H9 (cell line): ENCODE data around the gene BSX. TPM values are rescaled to one million over a fixed set of nuclear protein-coding genes. Genes with fewer than 3 reads are reported as not detected.

Experiments
- DNase-seq: peaks from one replicate; pipeline ENCODE4 v3.0.0-alpha.2; 2017
- H2AFZ ChIP-seq: one replicate; pipeline ENCODE4 v1.6.1; 2013; ENCODE audit warnings: mild to moderate bottlenecking, low read length, control low read depth, moderate library complexity
- H2AK5ac ChIP-seq: 2 replicates; pipeline ENCODE4 v1.6.1; 2013; ENCODE audit warnings: low read length, control low read depth, mixed read lengths; ENCODE audit not compliant: insufficient read length
- H2BK120ac ChIP-seq: one replicate; pipeline ENCODE4 v1.6.1; 2013; ENCODE audit warnings: low read depth, mild to moderate bottlenecking, low read length, control low read depth, inconsistent platforms; ENCODE audit not compliant: poor library complexity, severe bottlenecking
- H2BK12ac ChIP-seq: 2 replicates; pipeline ENCODE4 v1.6.1; 2013; ENCODE audit warnings: low read length, control low read depth, mixed read lengths, low read depth; ENCODE audit not compliant: insufficient read length
- H2BK15ac ChIP-seq: 2 replicates; pipeline ENCODE4 v1.6.1; 2013; ENCODE audit warnings: low read depth, low read length, control low read depth
- H2BK20ac ChIP-seq: one replicate; pipeline ENCODE4 v1.6.1; 2013; ENCODE audit warnings: low read depth, mild to moderate bottlenecking, low read length, control low read depth, inconsistent platforms; ENCODE audit not compliant: poor library complexity, severe bottlenecking
- H2BK5ac ChIP-seq: 2 replicates; pipeline ENCODE4 v1.6.1; 2013; ENCODE audit warnings: low read length, control low read depth, mixed read lengths; ENCODE audit not compliant: insufficient read length
- H3K14ac ChIP-seq: 2 replicates; pipeline ENCODE4 v1.6.1; 2013; ENCODE audit warnings: low read length, control low read depth; ENCODE audit not compliant: insufficient read depth
- H3K18ac ChIP-seq: 2 replicates; pipeline ENCODE4 v1.6.1; 2013; ENCODE audit warnings: low read depth, mild to moderate bottlenecking, mixed read lengths, low read length, control low read depth; ENCODE audit not compliant: insufficient read length
- H3K23ac ChIP-seq: 2 replicates; pipeline ENCODE4 v1.6.1; 2013; ENCODE audit warnings: low read length, control low read depth, mixed read lengths, low read depth; ENCODE audit not compliant: insufficient read length
- H3K23me2 ChIP-seq: 2 replicates; pipeline ENCODE4 v1.6.1; 2013; ENCODE audit warnings: low read depth, mild to moderate bottlenecking, mixed read lengths, low read length, control low read depth; ENCODE audit not compliant: insufficient read length, poor library complexity, severe bottlenecking
- H3K27ac ChIP-seq: 2 replicates; pipeline ENCODE4 v1.5.1; 2013; ENCODE audit warnings: low read length, control low read depth, mixed read lengths, low read depth; ENCODE audit not compliant: insufficient read length
- H3K27me3 ChIP-seq: 2 replicates; pipeline ENCODE4 v1.6.1; 2013; ENCODE audit warnings: low read length, control low read depth, inconsistent platforms; ENCODE audit not compliant: insufficient read depth
- H3K4ac ChIP-seq: 2 replicates; pipeline ENCODE4 v1.6.1; 2013; ENCODE audit warnings: low read depth, mild to moderate bottlenecking, control low read depth, inconsistent platforms, low read length, moderate library complexity
- H3K4me1 ChIP-seq: 2 replicates; pipeline ENCODE4 v1.6.1; 2013; ENCODE audit warnings: low read length, control low read depth, inconsistent platforms; ENCODE audit not compliant: insufficient read depth
- H3K4me2 ChIP-seq: 2 replicates; pipeline ENCODE4 v1.6.1; 2013; ENCODE audit warnings: low read length, control low read depth, mixed read lengths; ENCODE audit not compliant: insufficient read length, insufficient read depth
- H3K56ac ChIP-seq: 2 replicates; pipeline ENCODE4 v1.6.1; 2013; ENCODE audit warnings: low read depth, mild to moderate bottlenecking, mixed read lengths, low read length, control low read depth; ENCODE audit not compliant: insufficient read length
- H3K79me1 ChIP-seq: 2 replicates; pipeline ENCODE4 v1.6.1; 2013; ENCODE audit warnings: low read depth, mild to moderate bottlenecking, moderate library complexity, low read length, control low read depth, inconsistent platforms; ENCODE audit not compliant: insufficient read depth, poor library complexity, severe bottlenecking
- H3K79me2 ChIP-seq: 2 replicates; pipeline ENCODE4 v1.6.1; 2013; ENCODE audit warnings: low read length, control low read depth, inconsistent platforms; ENCODE audit not compliant: insufficient read depth
- H3K9ac ChIP-seq: 2 replicates; pipeline ENCODE4 v1.6.1; 2013; ENCODE audit warnings: low read length, control low read depth, mixed read lengths; ENCODE audit not compliant: insufficient read length; ENCODE audit errors: extremely low read depth
- H3K9me3 ChIP-seq: one replicate; pipeline ENCODE4 v1.6.1; 2013; ENCODE audit warnings: low read depth, low read length, inconsistent platforms; ENCODE audit not compliant: control insufficient read depth
- H3T11ph ChIP-seq: one replicate; pipeline ENCODE4 v1.6.1; 2013; ENCODE audit warnings: mild to moderate bottlenecking, low read length, control low read depth, inconsistent platforms
- H4K20me1 ChIP-seq: one replicate; pipeline ENCODE4 v1.6.1; 2013; ENCODE audit not compliant: control insufficient read depth, insufficient read length, insufficient read depth
- H4K5ac ChIP-seq: 2 replicates; pipeline ENCODE4 v1.6.1; 2013; ENCODE audit warnings: low read depth, mild to moderate bottlenecking, mixed read lengths, low read length, control low read depth; ENCODE audit not compliant: insufficient read length
- H4K8ac ChIP-seq: replicated peaks from 2 replicates; pipeline ENCODE4 v1.6.1; 2013; ENCODE audit warnings: low read length, control low read depth, mixed read lengths, low read depth; ENCODE audit not compliant: insufficient read length
- H4K91ac ChIP-seq: 2 replicates; pipeline ENCODE4 v1.6.1; 2013; ENCODE audit warnings: low read depth, mild to moderate bottlenecking, moderate library complexity, mixed read lengths, low read length, control low read depth; ENCODE audit not compliant: insufficient read length
- H3K27ac Mint-ChIP-seq, 3 experiments: 2 replicates in 2 of 3; 3 replicates in 1 of 3; pipeline ENCODE4 v1.8.0; 2020 to 2021; ENCODE audit warnings: mixed read lengths in 3 of 3, mild to moderate bottlenecking in 1 of 3, moderate library complexity in 1 of 3
- H3K27me3 Mint-ChIP-seq: 2 replicates; pipeline ENCODE4 v1.8.0; 2021; ENCODE audit warnings: low read depth, mild to moderate bottlenecking, moderate library complexity, mixed read lengths
- H3K36me3 Mint-ChIP-seq, 3 experiments: 2 replicates in 2 of 3; 3 replicates in 1 of 3; pipeline ENCODE4 v1.8.0; 2020 to 2021; ENCODE audit warnings: low read depth in 3 of 3, mixed read lengths in 3 of 3; ENCODE audit not compliant: insufficient read depth in 1 of 3
- H3K4me1 Mint-ChIP-seq, 2 experiments: 2 replicates each; pipeline ENCODE4 v1.8.0; 2020; ENCODE audit warnings: mixed read lengths in 2 of 2
- H3K4me3 Mint-ChIP-seq, 2 experiments: 2 replicates in 1 of 2; 3 replicates in 1 of 2; pipeline ENCODE4 v1.8.0; 2020 to 2021; ENCODE audit warnings: mild to moderate bottlenecking in 2 of 2, mixed read lengths in 2 of 2, moderate library complexity in 1 of 2
- H3K9me3 Mint-ChIP-seq, 2 experiments: 2 replicates in 1 of 2; 3 replicates in 1 of 2; pipeline ENCODE4 v1.8.0; 2020; ENCODE audit warnings: mild to moderate bottlenecking in 2 of 2, mixed read lengths in 2 of 2, moderate library complexity in 1 of 2
- CTCF ChIP-seq: fragments of 200-600 bp; sonication (generic); conservative IDR thresholded peaks from 3 replicates; pipeline ENCODE4 v1.8.0; 2021; ENCODE audit warnings: antibody characterized with exemption, mild to moderate bottlenecking
- WGBS: extraction: QIAGEN DNeasy Blood & Tissue Kit; methylation state at CpG from one replicate; pipeline ENCODE4 v1.1.7; 2013; ENCODE audit warnings: missing lambda C conversion rate, low lambda C conversion rate, mixed read lengths; ENCODE audit not compliant: insufficient read length; ENCODE audit errors: extremely low coverage; 5-methylcytosine and 5-hydroxymethylcytosine counted together
- total RNA-seq: library from RNA; stranded (reverse); gene quantifications from 2 replicates; pipeline ENCODE4 v1.2.1, GENCODE V29; 2021

The BSX gene
- total RNA-seq, 1 experiment from 2014 or later, result not detected

GRCh38 chr11:122951211-122951610 is 30.4 kb downstream of the BSX start:
- Histone ChIP-seq H3T11ph (no peak overlapping the region), H3K4ac (no peak overlapping the region), H2BK120ac (no peak overlapping the region), H3K14ac (no peak overlapping the region), H2BK12ac (no peak overlapping the region), H4K8ac (no peak overlapping the region), H4K5ac (no peak overlapping the region), H2BK20ac (no peak overlapping the region), H2BK15ac (no peak overlapping the region), H3K27me3 (no peaks in the 10 kb centered on the region), H2AK5ac (no peak overlapping the region), H2BK5ac (no peak overlapping the region), H4K20me1 (no peaks in the 10 kb centered on the region), H4K91ac (no peak overlapping the region), H3K9ac (no peak overlapping the region), H3K27ac (no peak overlapping the region), H2AFZ (no peak overlapping the region), H3K9me3 (no peaks in the 10 kb centered on the region), H3K4me1 (no peaks in the 10 kb centered on the region), H3K79me1 (no peaks in the 10 kb centered on the region), H3K56ac (no peak overlapping the region), H3K18ac (no peak overlapping the region), H3K4me2 (no peak overlapping the region), H3K23ac (no peak overlapping the region), H3K23me2 (no peaks in the 10 kb centered on the region), H3K79me2 (no peaks in the 10 kb centered on the region)
- no CpG with 5 or more reads among the region's 2 CpGs for WGBS
- Mint-ChIP-seq H3K27ac (no peak overlapping the region), H3K9me3 (no peaks in the 10 kb centered on the region), H3K4me3 (no peak overlapping the region), H3K27me3 (peaks cover 24% of the 10 kb centered on the region), H3K4me1 (peaks cover 13 to 21% of the 10 kb centered on the region in 2 experiments), H3K36me3 (no peaks in the 10 kb centered on the region)
- DNase-seq, result no peak
- TF ChIP-seq CTCF, result no peak
